Mesothelial cell of epicardium (in vitro differentiated cells): ENCODE data around the gene ME1. TPM values are rescaled to one million over a fixed set of nuclear protein-coding genes. Genes with fewer than 3 reads are reported as not detected.

ENCODE experiments used
- DNase-seq, 2 experiments: peaks; one replicate each; pipeline ENCODE4 v3.0.0; 2021; ENCODE audit warnings: low spot score in 2 of 2; ENCODE audit not compliant: unreplicated experiment in 2 of 2
- H3K27ac Mint-ChIP-seq: 2 replicates; pipeline ENCODE4 v1.8.0; 2021; ENCODE audit warnings: mixed read lengths
- H3K27me3 Mint-ChIP-seq: 2 replicates; pipeline ENCODE4 v1.8.0; 2021; ENCODE audit warnings: low read depth, mixed read lengths
- H3K36me3 Mint-ChIP-seq: 2 replicates; pipeline ENCODE4 v1.8.0; 2021; ENCODE audit warnings: mixed read lengths
- H3K4me1 Mint-ChIP-seq: 2 replicates; pipeline ENCODE4 v1.8.0; 2021; ENCODE audit warnings: mixed read lengths
- H3K4me3 Mint-ChIP-seq: 2 replicates; pipeline ENCODE4 v1.8.0; 2021; ENCODE audit warnings: mild to moderate bottlenecking, moderate library complexity, mixed read lengths
- H3K9me3 Mint-ChIP-seq: 2 replicates; pipeline ENCODE4 v1.8.0; 2021; ENCODE audit warnings: mixed read lengths
- CTCF ChIP-seq: fragments of 200-600 bp; sonication (generic); IDR thresholded peaks from one replicate; pipeline ENCODE4 v1.5.0; 2021; ENCODE audit warnings: antibody characterized with exemption; ENCODE audit not compliant: unreplicated experiment
- total RNA-seq: library from RNA; stranded (reverse); gene quantifications from 3 replicates; pipeline ENCODE4 v1.2.1, GENCODE V29; 2021

ME1 gene
- total RNA-seq, 1 donor from 2014 or later = 9.0 TPM

DNA sequence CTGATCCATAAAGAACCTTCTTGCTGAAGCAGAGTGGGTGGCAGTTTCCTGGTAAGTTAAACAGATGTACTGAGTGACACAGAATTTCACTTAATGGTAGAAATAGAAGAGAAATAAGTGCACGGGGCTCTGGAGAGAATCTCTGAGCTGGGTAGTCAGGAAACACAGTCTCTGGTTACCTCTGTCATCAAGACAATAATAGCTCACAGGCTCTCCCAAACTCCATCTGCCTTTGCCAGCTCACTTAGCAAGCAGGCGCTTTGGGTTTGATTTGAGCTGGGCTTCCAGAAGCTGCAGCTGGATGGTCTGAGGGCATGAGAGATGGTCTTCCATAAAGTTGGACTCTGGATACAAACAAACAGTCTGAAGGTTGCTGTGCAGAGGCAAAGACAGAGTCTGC, 41.9 kb upstream of the ME1 start:
- Mint-ChIP-seq H3K27ac (no peak overlapping the region), H3K4me1 (no peaks in the 10 kb centered on the region)

DNA sequence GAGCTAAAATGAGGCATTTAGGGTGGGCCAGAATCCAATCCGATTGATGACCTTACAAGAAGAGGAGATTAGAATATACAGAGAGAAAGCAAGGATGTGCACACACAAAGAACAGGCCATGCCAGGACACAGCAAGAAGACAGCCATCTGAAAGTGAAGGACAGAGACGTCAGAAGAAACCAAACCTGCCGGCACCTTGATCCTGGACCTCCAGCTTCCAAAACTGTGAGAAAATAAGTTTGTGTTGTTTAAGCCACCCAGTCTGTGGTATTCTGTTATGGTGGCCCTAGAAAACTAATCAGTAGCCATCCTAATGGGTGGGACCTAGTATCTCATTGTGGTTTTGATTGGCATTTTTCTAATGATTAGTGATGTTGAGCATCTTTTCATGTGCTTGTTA, 39.7 kb upstream of the ME1 start:
- no peaks in the 10 kb centered on the region for H3K9me3 Mint-ChIP-seq
- no peak for TF ChIP-seq CTCF
- H3K4me1 Mint-ChIP-seq = no peaks in the 10 kb centered on the region
- no peaks in the 10 kb centered on the region for H3K36me3 Mint-ChIP-seq
- H3K27me3 Mint-ChIP-seq = no peaks in the 10 kb centered on the region
- DNase-seq = no peak
- H3K4me3 Mint-ChIP-seq = no peak overlapping the region
- H3K27ac Mint-ChIP-seq = no peak overlapping the region

More for the DNA sequence above, 41.9 kb upstream of the ME1 start:
- no peak for DNase-seq
- Mint-ChIP-seq H3K9me3 (no peaks in the 10 kb centered on the region), H3K27me3 (no peaks in the 10 kb centered on the region), H3K4me3 (no peak overlapping the region), H3K36me3 (no peaks in the 10 kb centered on the region)
- no peak for TF ChIP-seq CTCF

- TF ChIP-seq CTCF = no peak
- Mint-ChIP-seq H3K27ac (no peak overlapping the region), H3K27me3 (no peaks in the 10 kb centered on the region), H3K4me3 (no peak overlapping the region), H3K36me3 (no peaks in the 10 kb centered on the region), H3K9me3 (no peaks in the 10 kb centered on the region), H3K4me1 (no peaks in the 10 kb centered on the region)
- no peak for DNase-seq
Observed at GRCh38 chr6:83470001-83470400, 39.1 kb upstream of the ME1 start.

DNA sequence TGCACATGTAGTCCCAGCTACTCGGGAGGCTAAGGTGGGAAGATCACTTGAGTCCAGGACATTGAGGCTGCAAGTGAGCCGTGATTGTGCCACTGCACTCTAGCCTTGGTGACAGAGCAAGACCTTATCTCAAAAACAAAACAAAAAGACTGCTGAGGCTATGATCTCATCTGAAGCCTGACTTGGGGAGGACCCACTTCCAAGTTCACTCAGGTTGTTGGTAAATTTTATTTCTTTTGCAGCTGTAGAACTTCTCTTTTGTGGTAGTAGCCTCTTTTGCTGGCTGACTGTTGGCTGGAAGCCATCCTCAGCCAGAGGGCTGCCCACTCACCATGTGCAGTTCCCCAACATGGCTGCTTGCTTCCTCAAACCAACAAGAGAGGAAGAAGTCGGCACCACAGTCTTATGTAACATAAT, 36.8 kb upstream of the ME1 start:
- Mint-ChIP-seq H3K27me3 (no peaks in the 10 kb centered on the region), H3K36me3 (no peaks in the 10 kb centered on the region), H3K4me3 (no peak overlapping the region), H3K4me1 (peaks cover 7% of the 10 kb centered on the region), H3K27ac (no peak overlapping the region), H3K9me3 (no peaks in the 10 kb centered on the region)
- TF ChIP-seq CTCF = no peak
- no peak for DNase-seq

DNA sequence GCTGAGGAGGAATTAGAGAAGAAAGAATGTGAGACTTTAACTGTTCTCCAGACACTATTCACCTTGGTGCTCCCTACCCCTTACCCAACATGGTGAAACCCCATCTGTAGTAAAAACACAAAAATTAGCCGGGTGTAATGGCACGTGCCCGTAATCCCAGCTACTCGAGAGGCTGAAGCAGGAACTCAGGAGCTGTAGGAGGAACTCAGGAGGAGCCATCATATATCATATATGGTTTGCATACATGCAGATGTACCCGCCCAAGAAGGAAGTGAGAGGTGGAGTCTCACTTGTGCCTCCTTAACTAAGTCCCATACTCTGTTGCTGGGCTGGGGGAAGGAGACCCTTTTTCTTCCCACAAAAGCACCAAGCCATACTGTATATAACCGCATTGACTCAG, 35.5 kb upstream of the ME1 start:
- peaks cover 17% of the 10 kb centered on the region for H3K4me1 Mint-ChIP-seq
- H3K27me3 Mint-ChIP-seq = no peaks in the 10 kb centered on the region
- H3K36me3 Mint-ChIP-seq = no peaks in the 10 kb centered on the region
- H3K4me3 Mint-ChIP-seq = no peak overlapping the region
- H3K27ac Mint-ChIP-seq = no peak overlapping the region
- DNase-seq = no peak
- TF ChIP-seq CTCF = no peak
- no peaks in the 10 kb centered on the region for H3K9me3 Mint-ChIP-seq
